ENCODE measurements around the gene KREMEN2.

DNA sequence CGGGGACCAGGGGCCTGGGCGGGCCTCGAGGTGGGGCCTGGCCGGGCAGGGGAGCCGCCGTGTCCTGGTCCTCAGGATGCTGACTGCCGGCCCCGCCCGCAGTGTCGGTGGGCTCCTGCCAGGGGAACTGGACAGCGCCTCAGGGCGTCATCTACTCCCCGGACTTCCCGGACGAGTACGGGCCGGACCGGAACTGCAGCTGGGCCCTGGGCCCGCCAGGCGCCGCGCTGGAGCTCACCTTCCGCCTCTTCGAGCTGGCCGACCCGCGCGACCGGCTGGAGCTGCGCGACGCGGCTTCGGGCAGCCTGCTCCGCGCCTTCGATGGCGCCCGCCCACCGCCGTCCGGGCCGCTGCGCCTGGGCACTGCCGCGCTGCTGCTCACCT is 2.7 kb downstream of the KREMEN2 start:
- TF ChIP-seq, protein P1, sequence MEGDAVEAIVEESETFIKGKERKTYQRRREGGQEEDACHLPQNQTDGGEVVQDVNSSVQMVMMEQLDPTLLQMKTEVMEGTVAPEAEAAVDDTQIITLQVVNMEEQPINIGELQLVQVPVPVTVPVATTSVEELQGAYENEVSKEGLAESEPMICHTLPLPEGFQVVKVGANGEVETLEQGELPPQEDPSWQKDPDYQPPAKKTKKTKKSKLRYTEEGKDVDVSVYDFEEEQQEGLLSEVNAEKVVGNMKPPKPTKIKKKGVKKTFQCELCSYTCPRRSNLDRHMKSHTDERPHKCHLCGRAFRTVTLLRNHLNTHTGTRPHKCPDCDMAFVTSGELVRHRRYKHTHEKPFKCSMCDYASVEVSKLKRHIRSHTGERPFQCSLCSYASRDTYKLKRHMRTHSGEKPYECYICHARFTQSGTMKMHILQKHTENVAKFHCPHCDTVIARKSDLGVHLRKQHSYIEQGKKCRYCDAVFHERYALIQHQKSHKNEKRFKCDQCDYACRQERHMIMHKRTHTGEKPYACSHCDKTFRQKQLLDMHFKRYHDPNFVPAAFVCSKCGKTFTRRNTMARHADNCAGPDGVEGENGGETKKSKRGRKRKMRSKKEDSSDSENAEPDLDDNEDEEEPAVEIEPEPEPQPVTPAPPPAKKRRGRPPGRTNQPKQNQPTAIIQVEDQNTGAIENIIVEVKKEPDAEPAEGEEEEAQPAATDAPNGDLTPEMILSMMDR (IDR thresholded peaks at IDR 0.05; ENCODE audit: insufficient read depth, low read depth, low read length): no peak
- peak; percentile 97 for TF ChIP-seq EZH2 (IDR thresholded peaks at IDR 0.05; ENCODE audit: insufficient read depth, low read length)
